Brain pericyte (primary cell): ENCODE data around the gene CNGA4.

ENCODE experiments used
- DNase-seq: peaks from one replicate; pipeline ENCODE4 v3.0.0-alpha.2; 2012; ENCODE audit warnings: low read depth, low spot score

CNGA4 gene

GRCh38 chr11:6238902-6239301 is at the start of gene CNGA4:
Gene CNGA4, plus strand, starts transcription at chr11:6239089. Its CDS starts 118 bp downstream, at chr11:6239207.
- DNase-seq = no peak

- no peak for DNase-seq
Measured at GRCh38 chr11:6191742-6192141, 47.1 kb upstream of the CNGA4 start.

- DNase-seq = no peak
Measured at GRCh38 chr11:6194065-6194581, 44.8 kb upstream of the CNGA4 start.

- no peak for DNase-seq
Measured at GRCh38 chr11:6196396-6196795, 42.5 kb upstream of the CNGA4 start.

- DNase-seq = no peak
Measured at GRCh38 chr11:6197466-6198200, 41.3 kb upstream of the CNGA4 start.

GRCh38 chr11:6199174-6199810 is 39.6 kb upstream of the CNGA4 start, which contains the start of gene OR52W1:
Gene OR52W1, plus strand, starts transcription at chr11:6199224. Its CDS starts 0 bp downstream, at chr11:6199224.
- DNase-seq = no peak

GRCh38 chr11:6200975-6201374 is 37.9 kb upstream of the CNGA4 start:
- DNase-seq = no peak

- no peak for DNase-seq
Measured at GRCh38 chr11:6201481-6201880, 37.4 kb upstream of the CNGA4 start.

- DNase-seq = no peak
Measured at GRCh38 chr11:6202041-6202440, 36.8 kb upstream of the CNGA4 start.

GRCh38 chr11:6203327-6203726 is 35.6 kb upstream of the CNGA4 start:
- DNase-seq = no peak

- DNase-seq = no peak
Measured at GRCh38 chr11:6204706-6205105, 34.2 kb upstream of the CNGA4 start.

GRCh38 chr11:6205366-6205765 is 33.5 kb upstream of the CNGA4 start, which contains the start of gene C11orf42:
Gene C11orf42, plus strand, starts transcription at chr11:6205557. Its CDS starts 59 bp downstream, at chr11:6205616.
- no peak for DNase-seq

GRCh38 chr11:6206456-6207180 is 32.3 kb upstream of the CNGA4 start:
- no peak for DNase-seq

- no peak for DNase-seq
Measured at GRCh38 chr11:6209801-6210200, 29.1 kb upstream of the CNGA4 start.

GRCh38 chr11:6210274-6210955 is 28.5 kb upstream of the CNGA4 start:
- no peak for DNase-seq

- no peak for DNase-seq
Measured at GRCh38 chr11:6214530-6214929, 24.4 kb upstream of the CNGA4 start.

- no peak for DNase-seq
Measured at GRCh38 chr11:6216501-6216900, 22.4 kb upstream of the CNGA4 start.

GRCh38 chr11:6217722-6218121 is 21.2 kb upstream of the CNGA4 start:
- no peak for DNase-seq

GRCh38 chr11:6219359-6219758 is 19.5 kb upstream of the CNGA4 start:
- DNase-seq = no peak

- no peak for DNase-seq
Measured at GRCh38 chr11:6223854-6224253, 15.0 kb upstream of the CNGA4 start.

- DNase-seq = no peak
Measured at GRCh38 chr11:6224421-6224820, 14.5 kb upstream of the CNGA4 start.

GRCh38 chr11:6225024-6225423 is 13.9 kb upstream of the CNGA4 start:
- DNase-seq = no peak
